ENCODE data around the gene TRIM66. TPM values are rescaled to one million over a fixed set of nuclear protein-coding genes. Genes with fewer than 3 reads are reported as not detected.

Gene TRIM66
- total and polyA plus RNA-seq, 4 donors, result 1.6 to 14.3 (median 2.5) TPM

GRCh38 chr11:8719721-8720120, 37.3 kb upstream of the TRIM66 start:
- H3K9ac ChIP-seq (ENCODE audit: low read depth in 1 of 2, low read length in 2 of 2), result no peak overlapping the region
- peaks cover 0 to 3% (median under 1%) of the 10 kb centered on the region in 4 donors for H3K36me3 ChIP-seq (ENCODE audit: control insufficient read depth in 4 of 4, insufficient read depth in 3 of 4, low read depth in 1 of 4, low read length in 3 of 4)
- no peak overlapping the region for H3K4me3 ChIP-seq (ENCODE audit: low read depth in 1 of 3, low read length in 3 of 3)
- no peak for DNase-seq (ENCODE audit: low spot score)
- H3K9me3 ChIP-seq (ENCODE audit: control insufficient read depth in 4 of 4, low read length in 3 of 4), result no peaks in the 10 kb centered on the region
- H3K27ac ChIP-seq (ENCODE audit: low read depth in 1 of 2, low read length in 2 of 2), result peak overlapping the region; percentile 64 to 85
- TF ChIP-seq EGR1 (IDR thresholded peaks at IDR 0.05; ENCODE audit: low read depth in 2 of 2) (no peak), FOXA1 (IDR thresholded peaks at IDR 0.05) (no peak), ATF3 (IDR thresholded peaks at IDR 0.05) (no peak), FOXA2 (IDR thresholded peaks at IDR 0.05) (no peak), SP1 (IDR thresholded peaks at IDR 0.05) (no peak)
- H3K4me1 ChIP-seq (ENCODE audit: control insufficient read depth in 4 of 4, insufficient read depth in 4 of 4, low read length in 3 of 4), result peaks cover 18 to 68% (median 63%) of the 10 kb centered on the region in 4 donors
- no peaks in the 10 kb centered on the region for H3K27me3 ChIP-seq (ENCODE audit: control insufficient read depth in 4 of 4, insufficient read depth in 4 of 4, low read length in 3 of 4)
- WGBS, result 84% methylated on average over 3 of the region's 3 CpGs

GRCh38 chr11:8719211-8719649, 36.8 kb upstream of the TRIM66 start:
- no peaks in the 10 kb centered on the region for H3K27me3 ChIP-seq (ENCODE audit: control insufficient read depth in 4 of 4, insufficient read depth in 4 of 4, low read length in 3 of 4)
- H3K9me3 ChIP-seq (ENCODE audit: control insufficient read depth in 4 of 4, low read length in 3 of 4), result no peaks in the 10 kb centered on the region
- H3K27ac ChIP-seq (ENCODE audit: low read depth in 1 of 2, low read length in 2 of 2), result peak overlapping the region; percentile 81 to 85
- H3K36me3 ChIP-seq (ENCODE audit: control insufficient read depth in 4 of 4, insufficient read depth in 3 of 4, low read depth in 1 of 4, low read length in 3 of 4), result peaks cover 0 to 3% (median 1%) of the 10 kb centered on the region in 4 donors
- WGBS, result 75% methylated on average over 4 of the region's 4 CpGs
- TF ChIP-seq TAF1 (conservative IDR thresholded peaks at IDR 0.05), result no peak
- TF ChIP-seq HNF4A (conservative IDR thresholded peaks at IDR 0.05), result no peak
- no peak for TF ChIP-seq YY1 (IDR thresholded peaks at IDR 0.05)
- TF ChIP-seq FOXA1 (IDR thresholded peaks at IDR 0.05), result no peak
- no peak for TF ChIP-seq SP1 (IDR thresholded peaks at IDR 0.05)
- TF ChIP-seq HNF4G (IDR thresholded peaks at IDR 0.05), result no peak
- TF ChIP-seq NR2F2 (IDR thresholded peaks at IDR 0.05), result no peak
- TF ChIP-seq REST (IDR thresholded peaks at IDR 0.05), result peak; percentile 82
- TF ChIP-seq MAX (IDR thresholded peaks at IDR 0.05), result no peak
- TF ChIP-seq FOXA2 (IDR thresholded peaks at IDR 0.05), result no peak
- TF ChIP-seq JUND (IDR thresholded peaks at IDR 0.05), result peak in 1 of 2 donors; percentile 45
- no peak for TF ChIP-seq EGR1 (IDR thresholded peaks at IDR 0.05; ENCODE audit: low read depth in 2 of 2)
- TF ChIP-seq ATF3 (IDR thresholded peaks at IDR 0.05), result no peak
- TF ChIP-seq ZBTB33 (IDR thresholded peaks at IDR 0.05), result no peak
- peaks cover 20 to 73% (median 68%) of the 10 kb centered on the region in 4 donors for H3K4me1 ChIP-seq (ENCODE audit: control insufficient read depth in 4 of 4, insufficient read depth in 4 of 4, low read length in 3 of 4)
- DNase-seq (ENCODE audit: low spot score), result no peak
- no peak overlapping the region for H3K9ac ChIP-seq (ENCODE audit: low read depth in 1 of 2, low read length in 2 of 2)
- H3K4me3 ChIP-seq (ENCODE audit: low read depth in 1 of 3, low read length in 3 of 3), result no peak overlapping the region

All from liver (tissue), 9 donors.